PC-9 (cell line): ENCODE measurements around the gene GARNL3. TPM values are rescaled to one million over a fixed set of nuclear protein-coding genes. Genes with fewer than 3 reads are reported as not detected.

Source experiments
- BruUV-seq: library from RNA; stranded (reverse); fragments of 400-500 nt; replicated peaks from 2 replicates; lab custom pipeline; 2021; lab: Mats Ljungman, UMichigan
- CTCF ChIA-PET: fragments of 300-600 bp; sonication (Branson Sonifier 250); formaldehyde crosslinking; loops from one replicate; lab custom pipeline; 2022; ENCODE audit warnings: antibody characterized with exemption; lab: Charles Lee
- POLR2A ChIA-PET: fragments of 300-600 bp; sonication (Branson Sonifier 250); formaldehyde crosslinking; loops from one replicate; lab custom pipeline; 2022; ENCODE audit warnings: antibody characterized with exemption; ENCODE audit not compliant: unreplicated experiment; lab: Charles Lee
- DNase-seq, 2 experiments: peaks; one replicate each; pipeline versions ENCODE4 v3.0.0 to v3.0.0-alpha.2; 2015 to 2022; ENCODE audit warnings: mixed read lengths in 1 of 2
- H2AFZ ChIP-seq: fragments of 200-600 bp; sonication (generic); 2 replicates; pipeline ENCODE4 v1.8.1; 2017; ENCODE audit warnings: antibody characterized with exemption
- H3F3A ChIP-seq: fragments of 200-600 bp; sonication (generic); 2 replicates; pipeline ENCODE4 v1.8.1; 2017; ENCODE audit warnings: antibody characterized with exemption, mild to moderate bottlenecking, low read depth; ENCODE audit not compliant: insufficient read depth
- H3K27ac ChIP-seq: fragments of 200-600 bp; sonication (generic); 2 replicates; pipeline ENCODE4 v1.6.1; 2016; ENCODE audit warnings: mixed run types
- H3K27me3 ChIP-seq: fragments of 200-600 bp; sonication (generic); 2 replicates; pipeline ENCODE4 v1.6.1; 2016; ENCODE audit warnings: low read depth, mixed run types; ENCODE audit not compliant: insufficient read depth
- H3K36me3 ChIP-seq: fragments of 200-600 bp; sonication (generic); 2 replicates; pipeline ENCODE4 v1.6.1; 2016; ENCODE audit warnings: low read depth, mixed run types
- H3K4me1 ChIP-seq: fragments of 200-600 bp; sonication (generic); replicated peaks from 2 replicates; pipeline ENCODE4 v1.6.1; 2016; ENCODE audit warnings: mixed run types; ENCODE audit not compliant: insufficient read depth
- H3K4me2 ChIP-seq: fragments of 200-600 bp; sonication (generic); 2 replicates; pipeline ENCODE4 v1.6.1; 2017; ENCODE audit warnings: mixed run types
- H3K4me3 ChIP-seq: fragments of 200-600 bp; sonication (generic); 2 replicates; pipeline ENCODE4 v1.6.1; 2016; ENCODE audit warnings: mixed run types
- H3K79me2 ChIP-seq: fragments of 200-600 bp; sonication (generic); 2 replicates; pipeline ENCODE4 v1.6.1; 2017; ENCODE audit warnings: low read depth, mixed run types
- H3K9me2 ChIP-seq: fragments of 200-600 bp; sonication (generic); 2 replicates; pipeline ENCODE4 v1.8.1; 2017; ENCODE audit warnings: mild to moderate bottlenecking; ENCODE audit not compliant: insufficient read depth
- H3K9me3 ChIP-seq: fragments of 200-600 bp; sonication (generic); 2 replicates; pipeline ENCODE4 v1.8.1; 2016; ENCODE audit warnings: low read depth; ENCODE audit not compliant: insufficient read depth
- H4K20me1 ChIP-seq: fragments of 200-600 bp; sonication (generic); 2 replicates; pipeline ENCODE4 v1.8.1; 2017; ENCODE audit not compliant: insufficient read depth
- CTCF ChIP-seq: fragments of 200-600 bp; sonication (generic); conservative IDR thresholded peaks from 2 replicates; pipeline ENCODE4 v1.6.1; 2017; ENCODE audit warnings: mixed run types, antibody characterized with exemption, mild to moderate bottlenecking, moderate library complexity
- EZH2 ChIP-seq: fragments of 200-600 bp; sonication (generic); IDR thresholded peaks from 2 replicates; pipeline ENCODE4 v1.8.0; 2017; ENCODE audit warnings: antibody characterized with exemption, low read depth
- intact Hi-C: fragments of 100-400 bp; cut with micrococcal nuclease; formaldehyde crosslinking; loops from one replicate; pipeline ENCODE4 v1.10.0; 2022; ENCODE audit not compliant: unreplicated experiment
- total RNA-seq: library from RNA; stranded (reverse); gene quantifications from 2 replicates; pipeline ENCODE4 v1.2.3, GENCODE V29; 2021

GARNL3 gene
- total RNA-seq, 1 experiment from 2014 or later: 10.8 TPM

- H3K4me1 ChIP-seq: peaks cover 19% of the 10 kb centered on the region
- no peaks in the 10 kb centered on the region for H3K9me3 ChIP-seq
- peaks cover 50% of the 10 kb centered on the region for H3K79me2 ChIP-seq
- BruUV-seq: no TSS peak
- no peaks in the 10 kb centered on the region for H3K9me2 ChIP-seq
- no peak overlapping the region for H2AFZ ChIP-seq
- ChIA-PET CTCF (interaction anchor here (0.7 kb wide), 1 partner anchor 16 kb away, joined by 3 read pairs; no protein-coding TSS in a partner anchor), POLR2A (interaction anchor here (1.1 kb wide), 1 partner anchor 218 kb away, joined by 4 read pairs; no protein-coding TSS in a partner anchor)
- intact Hi-C loops: no loop called here
- H3K27me3 ChIP-seq: no peaks in the 10 kb centered on the region
- no peak for DNase-seq
- H3K36me3 ChIP-seq: no peaks in the 10 kb centered on the region
- TF ChIP-seq CTCF: no peak
- no peak for TF ChIP-seq EZH2
- peak overlapping the region; percentile 97 for H3K4me2 ChIP-seq
- peaks cover 4% of the 10 kb centered on the region; the same call in 1 of the 2 replicates for H3F3A ChIP-seq
- no peak overlapping the region for H3K27ac ChIP-seq
- peak overlapping the region; percentile 85; the same call in 1 of the 2 replicates for H3K4me3 ChIP-seq
- H4K20me1 ChIP-seq: no peaks in the 10 kb centered on the region
These were observed 158.2 kb downstream of the GARNL3 start for GRCh38 chr9:127422787-127423186.

- Histone ChIP-seq H2AFZ (peak overlapping the region; percentile 93), H3K27ac (peak overlapping the region; percentile 42), H3K4me1 (peaks cover 17% of the 10 kb centered on the region), H3K79me2 (peaks cover 52% of the 10 kb centered on the region), H3K27me3 (no peaks in the 10 kb centered on the region), H3K4me3 (peak overlapping the region; percentile 85), H3K4me2 (peak overlapping the region; percentile 97), H3K36me3 (no peaks in the 10 kb centered on the region), H3K9me2 (no peaks in the 10 kb centered on the region), H4K20me1 (no peaks in the 10 kb centered on the region), H3K9me3 (no peaks in the 10 kb centered on the region), H3F3A (0 out of 2 replicates have a peak, but pooled peaks cover 3% of the 10 kb centered on the region)
- POLR2A ChIA-PET: interaction anchor here (0.6 to 1.1 kb wide), 4 partner anchors 28 to 219 kb away, joined by 3 to 7 read pairs (median 4); partner anchors contain the start of genes LRSAM1 and RPL12
- no peak for TF ChIP-seq EZH2
- no peak for TF ChIP-seq CTCF
- TSS peak; percentile 67 for BruUV-seq
- intact Hi-C loops: no loop called here
- CTCF ChIA-PET: interaction anchor here (0.5 to 0.7 kb wide), 2 partner anchors 17 to 224 kb away, joined by 3 to 4 read pairs; no protein-coding TSS in a partner anchor
- no peak for DNase-seq
These were observed 158.9 kb downstream of the GARNL3 start for GRCh38 chr9:127423476-127423933.

GRCh38 chr9:127423934-127424675 is 159.5 kb downstream of the GARNL3 start, which contains the start of gene ZNF79:
Gene ZNF79 (plus strand): TSS chr9:127424382. CDS start chr9:127424788, 406 bp downstream.
- Histone ChIP-seq H3K4me2 (peak within 1 kb of the TSS; percentile 97), H3K4me3 (peak within 1 kb of the TSS; percentile 85), H3K4me1 (peaks cover 17% of the 10 kb centered on the region), H4K20me1 (no peaks in the 10 kb centered on the region), H3K27ac (peak within 1 kb of the TSS; percentile 42), H3F3A (0 out of 2 replicates have a peak, but pooled peaks cover 3% of the 10 kb centered on the region), H2AFZ (peak within 1 kb of the TSS; percentile 93), H3K79me2 (peaks cover 52% of the 10 kb centered on the region), H3K9me3 (no peaks in the 10 kb centered on the region), H3K9me2 (no peaks in the 10 kb centered on the region), H3K27me3 (no peaks in the 10 kb centered on the region), H3K36me3 (0 out of 2 replicates have a peak, but pooled peaks cover 4% of the 10 kb centered on the region)
- TF ChIP-seq EZH2 (no peak), CTCF (no peak)
- intact Hi-C loops: loop anchor here (2.0 kb wide), 1 partner anchor 27 kb away; the partner anchor contains the start of genes LRSAM1 and RPL12
- no TSS peak for BruUV-seq
- CTCF ChIA-PET: interaction anchor here (0.5 kb wide), 1 partner anchor 225 kb away, joined by 4 read pairs; no protein-coding TSS in a partner anchor
- peak; percentile 78 to 95 for DNase-seq
- POLR2A ChIA-PET: interaction anchor here (0.5 to 1.1 kb wide), 13 partner anchors 20 to 317 kb away, joined by 3 to 18 read pairs (median 4); partner anchors contain the start of genes LRSAM1, RPL12 and TTC16
